NCI-H1105 (cell line): Measurements from ENCODE around the gene PWWP2A.
"Not testable (repeated sequence)": the region's sequence is repeated elsewhere in the genome, so short reads cannot be mapped to it uniquely, and the experiment has no call there.

Source experiments
- DNase-seq: peaks from one replicate; lab custom pipeline; 2025; lab: John Stamatoyannopoulos, UW

Gene PWWP2A

GRCh38 chr5:160119142-160119904 is at the start of gene PWWP2A:
PWWP2A (minus strand) TSS chr5:160119450; CDS start chr5:160119388, 62 bp downstream.
- DNase-seq: peak; percentile 95

- DNase-seq: no peak
Observed at GRCh38 chr5:160167624-160168165, 48.4 kb upstream of the PWWP2A start.

- no peak for DNase-seq
Observed at GRCh38 chr5:160166973-160167623, 47.8 kb upstream of the PWWP2A start.

- no peak for DNase-seq
Observed at GRCh38 chr5:160166069-160166972, 47.1 kb upstream of the PWWP2A start.

- no peak for DNase-seq
Observed at GRCh38 chr5:160165137-160166068, 46.2 kb upstream of the PWWP2A start.

GRCh38 chr5:160162910-160163309 is 43.7 kb upstream of the PWWP2A start:
- DNase-seq: no peak

GRCh38 chr5:160161626-160162025 is 42.4 kb upstream of the PWWP2A start:
- DNase-seq: no peak

- DNase-seq: not testable (repeated sequence)
Observed at GRCh38 chr5:160160875-160161274, 41.6 kb upstream of the PWWP2A start.

- no peak for DNase-seq
Observed at GRCh38 chr5:160159991-160160792, 40.9 kb upstream of the PWWP2A start.

- no peak for DNase-seq
Observed at GRCh38 chr5:160158087-160158486, 38.8 kb upstream of the PWWP2A start.

- DNase-seq: no peak
Observed at GRCh38 chr5:160155017-160155750, 35.9 kb upstream of the PWWP2A start.

GRCh38 chr5:160152901-160153300 is 33.7 kb upstream of the PWWP2A start:
- no peak for DNase-seq

- no peak for DNase-seq
Observed at GRCh38 chr5:160152287-160152686, 33.0 kb upstream of the PWWP2A start.

GRCh38 chr5:160151017-160151416 is 31.8 kb upstream of the PWWP2A start:
- DNase-seq: no peak

- DNase-seq: no peak
Observed at GRCh38 chr5:160150381-160150780, 31.1 kb upstream of the PWWP2A start.

GRCh38 chr5:160144436-160144835 is 25.2 kb upstream of the PWWP2A start:
- not testable (repeated sequence) for DNase-seq

GRCh38 chr5:160134332-160134731 is 15.1 kb upstream of the PWWP2A start:
- DNase-seq: no peak

- DNase-seq: no peak
Observed at GRCh38 chr5:160133918-160134304, 14.7 kb upstream of the PWWP2A start.

GRCh38 chr5:160133071-160133917 is 14.0 kb upstream of the PWWP2A start:
- no peak for DNase-seq
